DND-41 (cell line): ENCODE data around the gene MECR.
"Not testable (repeated sequence)": the region's sequence is repeated elsewhere in the genome, so short reads cannot be mapped to it uniquely, and the experiment has no call there.

Experiments
- ATAC-seq: fragments of 200-7000 bp; cut with Tn5 transposase; 3 replicates; pipeline ENCODE4 v1.9.1; 2021; ENCODE audit warnings: low read depth; ENCODE audit not compliant: insufficient read depth
- DNase-seq: peaks from one replicate; pipeline ENCODE4 v3.0.0-alpha.2; 2020
- H2AFZ ChIP-seq: 2 replicates; pipeline ENCODE4 v1.6.0; 2012; ENCODE audit warnings: low read depth, low read length
- H3K27ac ChIP-seq: 2 replicates; pipeline ENCODE4 v1.5.1; 2012; ENCODE audit warnings: low read length, inconsistent platforms
- H3K27me3 ChIP-seq: fragments of 200-600 bp; sonication (generic); 2 replicates; pipeline ENCODE4 v1.6.0; 2012; ENCODE audit warnings: low read length, mild to moderate bottlenecking, inconsistent platforms; ENCODE audit not compliant: insufficient read depth, poor library complexity
- H3K36me3 ChIP-seq: 2 replicates; pipeline ENCODE4 v1.5.1; 2012; ENCODE audit warnings: low read length, inconsistent platforms; ENCODE audit not compliant: insufficient read depth
- H3K4me1 ChIP-seq: 2 replicates; pipeline ENCODE4 v1.5.1; 2012; ENCODE audit warnings: mild to moderate bottlenecking, low read length; ENCODE audit not compliant: insufficient read depth
- H3K4me2 ChIP-seq: 2 replicates; pipeline ENCODE4 v1.6.0; 2012; ENCODE audit warnings: mild to moderate bottlenecking, moderate library complexity, low read length, inconsistent platforms; ENCODE audit not compliant: insufficient read depth
- H3K4me3 ChIP-seq, 2 experiments: fragments of 200-600 bp in 1 of 2; shearing (Covaris generic) in 1 of 2; 2 replicates each; pipeline ENCODE4 v1.5.1; 2012 to 2016; ENCODE audit warnings: inconsistent platforms in 2 of 2, low read length in 2 of 2, mild to moderate bottlenecking in 2 of 2, low read depth in 1 of 2, moderate library complexity in 1 of 2
- H3K79me2 ChIP-seq: 2 replicates; pipeline ENCODE4 v1.6.0; 2012; ENCODE audit warnings: low read length, inconsistent platforms; ENCODE audit not compliant: insufficient read depth
- H3K9ac ChIP-seq: 2 replicates; pipeline ENCODE4 v1.6.0; 2012; ENCODE audit warnings: low read depth, mild to moderate bottlenecking, inconsistent platforms, low read length, moderate library complexity
- H3K9me3 ChIP-seq: 2 replicates; pipeline ENCODE4 v1.5.1; 2012; ENCODE audit warnings: low read length, moderate library complexity, mild to moderate bottlenecking, inconsistent platforms; ENCODE audit not compliant: insufficient read depth, severe bottlenecking
- H4K20me1 ChIP-seq: 2 replicates; pipeline ENCODE4 v1.6.0; 2012; ENCODE audit warnings: low read length; ENCODE audit not compliant: insufficient read depth
- CTCF ChIP-seq: IDR thresholded peaks from 2 replicates; pipeline ENCODE4 v1.5.1; 2012; ENCODE audit warnings: borderline replicate concordance, low read length, moderate library complexity, mild to moderate bottlenecking; ENCODE audit not compliant: poor library complexity, severe bottlenecking; ENCODE audit errors: extremely low read depth
- EZH2 ChIP-seq: IDR thresholded peaks from 3 replicates; pipeline ENCODE4 v1.6.1; 2012; ENCODE audit warnings: borderline replicate concordance, low read depth, mild to moderate bottlenecking, moderate library complexity, low read length, inconsistent platforms; ENCODE audit not compliant: severe bottlenecking

MECR gene

DNA sequence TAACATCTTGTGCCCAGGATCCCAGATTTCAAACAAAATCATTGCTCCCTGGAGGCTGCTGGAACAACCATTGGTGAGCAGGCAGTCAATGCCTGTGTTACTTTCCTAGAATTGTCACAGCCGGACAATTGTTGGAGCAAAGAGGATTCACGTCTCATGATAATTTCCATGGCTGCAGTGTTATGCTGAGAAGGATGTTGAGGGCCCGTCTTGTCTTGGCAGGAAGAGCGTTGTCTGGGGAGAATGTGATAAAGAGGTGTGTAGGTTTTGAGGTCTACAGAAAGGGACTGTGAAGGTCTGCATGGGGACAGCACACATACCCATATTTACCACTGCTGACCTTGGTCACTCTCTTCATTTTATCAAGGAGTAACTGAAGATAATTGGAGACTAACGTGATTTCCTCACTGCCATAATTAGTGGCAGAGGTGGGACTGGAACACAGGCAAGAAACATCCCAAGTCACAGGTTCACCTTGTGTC, 6.3 kb downstream of the MECR start:
- peaks cover under 1% of the 10 kb centered on the region for H3K4me1 ChIP-seq
- no peak overlapping the region for H3K4me3 ChIP-seq
- peaks cover 5% of the 10 kb centered on the region; the same call in 1 of the 2 replicates for H3K36me3 ChIP-seq
- 0 out of 2 replicates have a peak, but pooled peaks cover 1% of the 10 kb centered on the region for H3K79me2 ChIP-seq
- H3K9ac ChIP-seq: no peak overlapping the region
- ATAC-seq (no peak), DNase-seq (no peak)
- H3K9me3 ChIP-seq: no peaks in the 10 kb centered on the region
- H3K27ac ChIP-seq: no peak overlapping the region
- H2AFZ ChIP-seq: no peak overlapping the region
- H3K27me3 ChIP-seq: no peaks in the 10 kb centered on the region
- no peaks in the 10 kb centered on the region for H4K20me1 ChIP-seq
- H3K4me2 ChIP-seq: no peak overlapping the region
- TF ChIP-seq EZH2: no peak
- TF ChIP-seq CTCF: no peak

DNA sequence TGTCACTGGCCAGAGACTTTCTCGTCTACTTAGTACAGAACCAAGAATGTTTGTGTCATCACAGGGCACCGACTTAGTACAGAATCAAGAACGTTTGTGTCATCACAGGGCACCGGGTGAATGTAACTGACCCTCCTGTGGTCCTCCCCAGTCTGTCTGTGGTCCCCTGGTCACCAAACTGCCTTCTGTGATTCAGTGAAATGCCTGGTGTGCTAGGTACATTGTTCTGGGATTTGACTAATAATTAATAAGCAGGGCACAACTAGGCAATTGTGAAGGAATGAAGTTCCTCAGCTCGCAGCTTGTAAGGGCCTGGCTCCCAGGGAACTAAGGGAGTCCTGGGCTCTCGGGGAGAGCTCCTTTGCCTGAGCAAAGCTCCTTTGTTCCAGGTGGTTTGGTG, 7.2 kb downstream of the MECR start:
- no peaks in the 10 kb centered on the region for H4K20me1 ChIP-seq
- no peak overlapping the region for H3K4me3 ChIP-seq
- peaks cover 5% of the 10 kb centered on the region; the same call in 1 of the 2 replicates for H3K36me3 ChIP-seq
- TF ChIP-seq CTCF (no peak), EZH2 (no peak)
- ATAC-seq (no peak), DNase-seq (no peak)
- H2AFZ ChIP-seq: no peak overlapping the region
- no peak overlapping the region for H3K9ac ChIP-seq
- H3K4me1 ChIP-seq: no peaks in the 10 kb centered on the region
- H3K27me3 ChIP-seq: no peaks in the 10 kb centered on the region
- H3K27ac ChIP-seq: no peak overlapping the region
- no peaks in the 10 kb centered on the region for H3K79me2 ChIP-seq
- no peaks in the 10 kb centered on the region for H3K9me3 ChIP-seq
- H3K4me2 ChIP-seq: no peak overlapping the region

- no peak for DNase-seq
- Histone ChIP-seq H3K79me2 (no peaks in the 10 kb centered on the region), H2AFZ (no peak overlapping the region), H4K20me1 (no peaks in the 10 kb centered on the region; the same call in 1 of the 2 replicates), H3K9ac (no peak overlapping the region), H3K9me3 (no peaks in the 10 kb centered on the region), H3K27me3 (no peaks in the 10 kb centered on the region), H3K4me1 (no peaks in the 10 kb centered on the region), H3K4me3 (no peak overlapping the region), H3K36me3 (peaks cover 5% of the 10 kb centered on the region; the same call in 1 of the 2 replicates), H3K4me2 (no peak overlapping the region), H3K27ac (no peak overlapping the region)
- no peak for ATAC-seq
- no peak for TF ChIP-seq EZH2
- TF ChIP-seq CTCF: no peak
Measured at GRCh38 chr1:29222686-29223085, 8.0 kb downstream of the MECR start.

- H3K27ac ChIP-seq, H3K4me2 ChIP-seq, H4K20me1 ChIP-seq, H3K27me3 ChIP-seq, H3K36me3 ChIP-seq, ATAC-seq, H3K9me3 ChIP-seq, H3K4me3 ChIP-seq, H3K4me1 ChIP-seq, DNase-seq, H3K79me2 ChIP-seq, H2AFZ ChIP-seq, H3K9ac ChIP-seq: not testable (repeated sequence)
Measured at GRCh38 chr1:29222260-29222659, 8.5 kb downstream of the MECR start.
